Neural cell (in vitro differentiated cells): ENCODE measurements around the gene SLC8A1.

Source experiments
- CTCF ChIP-seq: fragments of 450-650 bp; IDR thresholded peaks from 2 replicates; pipeline ENCODE4 v1.5.1; 2014; ENCODE audit warnings: antibody characterized with exemption, mild to moderate bottlenecking, moderate library complexity; ENCODE audit not compliant: poor library complexity, severe bottlenecking
- EZH2 ChIP-seq: fragments of 200-600, 300-800 bp; shearing (Covaris generic), sonication (generic); IDR thresholded peaks from 2 replicates; pipeline ENCODE4 v1.6.1; 2014; ENCODE audit warnings: antibody characterized with exemption, low read length, borderline replicate concordance, mild to moderate bottlenecking; ENCODE audit not compliant: insufficient read depth, poor library complexity, severe bottlenecking
- MXI1 ChIP-seq: fragments of 450-650 bp; conservative IDR thresholded peaks from 2 replicates; pipeline ENCODE4 v1.6.1; 2014; ENCODE audit warnings: antibody characterized with exemption, mild to moderate bottlenecking; ENCODE audit not compliant: poor library complexity, severe bottlenecking
- POLR2AphosphoS5 ChIP-seq: IDR thresholded peaks from 2 replicates; pipeline ENCODE4 v1.6.1; 2012
- TAF1 ChIP-seq: IDR thresholded peaks from 2 replicates; pipeline ENCODE4 v1.6.1; 2012; ENCODE audit warnings: low read depth
- TF ChIP-seq, protein P1 (sequence below): IDR thresholded peaks from 2 replicates; pipeline ENCODE4 v1.6.1; 2012; ENCODE audit warnings: borderline replicate concordance

- no peak for TF ChIP-seq CTCF
- no peak for TF ChIP-seq MXI1
- no peak for TF ChIP-seq POLR2AphosphoS5
- TF ChIP-seq, protein P1, sequence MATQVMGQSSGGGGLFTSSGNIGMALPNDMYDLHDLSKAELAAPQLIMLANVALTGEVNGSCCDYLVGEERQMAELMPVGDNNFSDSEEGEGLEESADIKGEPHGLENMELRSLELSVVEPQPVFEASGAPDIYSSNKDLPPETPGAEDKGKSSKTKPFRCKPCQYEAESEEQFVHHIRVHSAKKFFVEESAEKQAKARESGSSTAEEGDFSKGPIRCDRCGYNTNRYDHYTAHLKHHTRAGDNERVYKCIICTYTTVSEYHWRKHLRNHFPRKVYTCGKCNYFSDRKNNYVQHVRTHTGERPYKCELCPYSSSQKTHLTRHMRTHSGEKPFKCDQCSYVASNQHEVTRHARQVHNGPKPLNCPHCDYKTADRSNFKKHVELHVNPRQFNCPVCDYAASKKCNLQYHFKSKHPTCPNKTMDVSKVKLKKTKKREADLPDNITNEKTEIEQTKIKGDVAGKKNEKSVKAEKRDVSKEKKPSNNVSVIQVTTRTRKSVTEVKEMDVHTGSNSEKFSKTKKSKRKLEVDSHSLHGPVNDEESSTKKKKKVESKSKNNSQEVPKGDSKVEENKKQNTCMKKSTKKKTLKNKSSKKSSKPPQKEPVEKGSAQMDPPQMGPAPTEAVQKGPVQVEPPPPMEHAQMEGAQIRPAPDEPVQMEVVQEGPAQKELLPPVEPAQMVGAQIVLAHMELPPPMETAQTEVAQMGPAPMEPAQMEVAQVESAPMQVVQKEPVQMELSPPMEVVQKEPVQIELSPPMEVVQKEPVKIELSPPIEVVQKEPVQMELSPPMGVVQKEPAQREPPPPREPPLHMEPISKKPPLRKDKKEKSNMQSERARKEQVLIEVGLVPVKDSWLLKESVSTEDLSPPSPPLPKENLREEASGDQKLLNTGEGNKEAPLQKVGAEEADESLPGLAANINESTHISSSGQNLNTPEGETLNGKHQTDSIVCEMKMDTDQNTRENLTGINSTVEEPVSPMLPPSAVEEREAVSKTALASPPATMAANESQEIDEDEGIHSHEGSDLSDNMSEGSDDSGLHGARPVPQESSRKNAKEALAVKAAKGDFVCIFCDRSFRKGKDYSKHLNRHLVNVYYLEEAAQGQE, result no peak
- TF ChIP-seq EZH2, result no peak
- TF ChIP-seq TAF1, result no peak
These were observed 258.8 kb downstream of the SLC8A1 start for GRCh38 chr2:40192864-40193669.
